IPS DF 19.7 (cell line): Measurements from ENCODE around the gene ZC3H12D.
"Not testable (repeated sequence)": the region's sequence is repeated elsewhere in the genome, so short reads cannot be mapped to it uniquely, and the experiment has no call there.

Source experiments
- DNase-seq: peaks from one replicate; pipeline ENCODE4 v3.0.0-alpha.2; 2013; ENCODE audit warnings: low read depth, low spot score

ZC3H12D gene

GRCh38 chr6:149483849-149484655 lies 762 bp downstream of the ZC3H12D start:
- no peak for DNase-seq

DNA sequence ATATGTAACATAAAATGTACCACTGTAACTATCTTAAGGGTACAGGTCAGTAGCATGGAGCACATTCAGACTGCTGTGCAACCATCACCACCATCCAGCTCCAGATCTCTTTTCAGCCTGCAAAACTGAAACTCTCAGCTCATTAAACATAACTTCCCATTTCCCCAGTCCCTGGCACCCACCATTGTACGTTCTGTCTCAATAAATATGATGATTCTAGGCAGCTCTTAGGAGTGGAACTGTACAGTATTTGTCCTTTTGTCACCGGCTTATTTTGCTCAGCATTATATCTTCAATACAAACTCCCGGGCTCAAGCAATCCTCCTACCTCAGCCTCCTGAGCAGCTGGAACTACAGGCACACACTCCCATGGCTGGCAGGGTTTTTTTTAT lies 1.5 kb downstream of the ZC3H12D start:
- no peak for DNase-seq

DNA sequence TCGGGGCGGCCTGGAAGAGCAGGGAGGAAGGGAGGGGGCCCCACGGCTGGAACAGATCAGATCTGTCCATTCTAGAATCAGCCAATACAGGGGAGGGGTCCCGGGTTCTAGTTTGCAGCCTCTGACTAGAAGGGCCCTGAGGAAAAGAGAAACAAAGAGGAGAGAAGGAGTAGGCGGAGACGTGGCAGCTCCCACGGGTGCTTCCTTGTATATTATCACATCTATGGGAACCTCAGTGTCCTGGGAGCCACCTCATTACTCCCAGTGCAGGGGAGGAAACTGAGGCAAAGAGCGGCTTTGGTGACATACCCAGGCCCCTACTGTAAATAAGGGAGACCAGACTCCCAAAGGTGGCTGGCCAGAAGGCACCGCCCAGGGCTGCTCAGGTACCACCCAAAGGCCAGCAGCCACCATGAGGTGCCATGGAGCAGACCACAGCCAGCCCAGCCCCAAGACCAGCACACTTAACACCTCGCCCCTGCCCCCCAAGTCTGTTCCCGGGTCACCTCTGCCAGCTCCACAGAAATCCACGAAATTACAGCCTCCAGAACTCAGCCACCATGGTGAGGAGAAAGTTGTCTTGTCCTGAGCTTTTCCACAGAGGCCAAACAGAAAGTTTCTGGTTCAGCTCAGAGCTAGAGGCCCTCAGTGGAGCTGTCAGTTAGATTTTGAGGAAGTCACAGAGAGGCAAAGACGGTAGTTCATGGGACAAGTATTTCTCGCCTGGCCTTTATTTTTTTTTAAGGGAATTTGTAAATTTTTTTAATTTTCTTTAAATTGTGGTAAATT lies 2.1 kb downstream of the ZC3H12D start:
- DNase-seq, result no peak

DNA sequence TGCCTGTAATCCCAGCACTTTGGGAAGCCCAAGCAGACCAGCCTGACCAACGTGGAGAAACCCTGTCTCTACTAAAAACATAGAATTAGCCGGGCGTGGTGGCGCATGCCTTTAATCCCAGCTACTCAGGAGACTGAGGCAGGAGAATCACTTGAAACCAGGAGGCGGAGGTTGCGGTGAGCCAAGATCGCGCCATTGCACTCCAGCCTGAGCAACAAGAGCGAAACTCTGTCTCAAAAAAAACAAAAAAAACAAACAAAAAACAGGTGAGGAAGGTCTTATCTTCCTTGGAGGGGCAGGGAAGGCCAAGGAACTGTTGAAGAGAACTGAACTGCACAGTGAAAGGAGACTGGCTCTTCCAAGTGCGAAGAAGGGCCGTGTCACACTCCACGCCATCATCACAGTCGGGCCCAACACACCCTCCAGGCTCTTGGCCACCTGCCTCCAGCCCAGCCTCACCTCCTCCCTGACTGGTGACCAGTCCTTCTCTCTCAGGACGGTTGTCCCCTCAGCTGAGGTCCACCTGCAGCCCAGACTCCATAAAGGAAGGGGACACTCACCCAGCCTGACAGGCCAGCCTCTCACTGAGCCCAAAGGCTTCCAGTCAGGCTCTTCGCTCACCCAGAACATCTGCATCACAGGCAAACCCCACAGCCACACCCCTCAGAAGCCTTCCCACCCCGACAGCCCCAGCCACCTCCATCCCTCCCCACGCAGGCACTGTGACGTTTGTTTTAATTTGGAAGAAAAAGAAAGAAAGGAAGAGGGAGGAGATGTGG lies 4.1 kb downstream of the ZC3H12D start:
- DNase-seq, result no peak

GRCh38 chr6:149478631-149479314 lies 6.0 kb downstream of the ZC3H12D start:
- DNase-seq, result no peak

DNA sequence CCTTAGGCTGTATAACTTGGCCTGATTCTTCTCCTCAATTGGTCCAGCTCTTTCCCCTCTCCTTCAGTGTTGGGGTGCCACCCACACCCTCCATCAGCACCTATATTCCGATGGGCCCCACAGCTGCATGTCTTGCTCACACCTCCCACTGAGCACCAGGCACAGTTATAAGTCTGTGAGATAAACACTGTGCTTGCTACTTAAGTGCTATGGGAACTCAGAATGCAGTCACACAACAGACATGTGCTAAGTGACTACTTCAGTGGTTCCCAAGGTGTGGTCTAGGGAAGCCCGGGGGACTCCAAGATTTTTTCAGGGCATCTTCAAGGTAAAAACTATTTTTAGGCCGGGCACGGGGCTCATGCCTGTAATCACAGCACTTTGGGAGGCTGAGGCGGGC lies 7.3 kb downstream of the ZC3H12D start:
- no peak for DNase-seq

DNA sequence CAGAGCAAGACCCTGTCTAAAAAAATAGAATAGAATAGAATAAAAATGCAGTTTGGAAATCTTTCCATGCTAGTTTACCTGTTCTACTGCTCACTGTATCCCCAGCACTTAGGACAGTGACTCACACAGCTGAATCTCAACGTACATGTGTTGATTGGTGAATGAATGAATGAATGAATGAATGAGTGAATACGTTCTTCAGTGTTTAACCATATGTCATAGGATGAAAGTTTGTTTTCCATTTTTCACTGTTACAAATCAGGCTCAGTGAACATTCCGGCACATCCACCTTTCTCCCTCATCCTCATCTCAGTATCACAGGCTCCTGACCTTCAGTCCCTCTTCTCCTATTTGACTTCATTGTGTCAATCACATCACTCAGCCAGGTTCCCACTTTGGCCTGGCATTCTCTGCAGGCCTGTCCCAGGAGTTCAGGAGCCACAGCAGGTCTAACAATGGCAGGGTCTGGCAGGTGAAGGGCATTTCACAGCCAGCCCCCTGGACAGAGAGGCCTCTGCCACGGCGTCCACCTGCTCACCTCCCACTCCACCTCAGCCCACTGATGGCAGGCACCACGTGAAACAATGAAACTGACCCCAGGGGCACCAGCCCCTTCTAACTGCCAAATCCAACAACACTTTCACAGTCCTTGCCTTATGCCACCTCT lies 7.9 kb downstream of the ZC3H12D start:
- no peak for DNase-seq

- no peak for DNase-seq
Observed at GRCh38 chr6:149474108-149474935, 10.5 kb downstream of the ZC3H12D start.

DNA sequence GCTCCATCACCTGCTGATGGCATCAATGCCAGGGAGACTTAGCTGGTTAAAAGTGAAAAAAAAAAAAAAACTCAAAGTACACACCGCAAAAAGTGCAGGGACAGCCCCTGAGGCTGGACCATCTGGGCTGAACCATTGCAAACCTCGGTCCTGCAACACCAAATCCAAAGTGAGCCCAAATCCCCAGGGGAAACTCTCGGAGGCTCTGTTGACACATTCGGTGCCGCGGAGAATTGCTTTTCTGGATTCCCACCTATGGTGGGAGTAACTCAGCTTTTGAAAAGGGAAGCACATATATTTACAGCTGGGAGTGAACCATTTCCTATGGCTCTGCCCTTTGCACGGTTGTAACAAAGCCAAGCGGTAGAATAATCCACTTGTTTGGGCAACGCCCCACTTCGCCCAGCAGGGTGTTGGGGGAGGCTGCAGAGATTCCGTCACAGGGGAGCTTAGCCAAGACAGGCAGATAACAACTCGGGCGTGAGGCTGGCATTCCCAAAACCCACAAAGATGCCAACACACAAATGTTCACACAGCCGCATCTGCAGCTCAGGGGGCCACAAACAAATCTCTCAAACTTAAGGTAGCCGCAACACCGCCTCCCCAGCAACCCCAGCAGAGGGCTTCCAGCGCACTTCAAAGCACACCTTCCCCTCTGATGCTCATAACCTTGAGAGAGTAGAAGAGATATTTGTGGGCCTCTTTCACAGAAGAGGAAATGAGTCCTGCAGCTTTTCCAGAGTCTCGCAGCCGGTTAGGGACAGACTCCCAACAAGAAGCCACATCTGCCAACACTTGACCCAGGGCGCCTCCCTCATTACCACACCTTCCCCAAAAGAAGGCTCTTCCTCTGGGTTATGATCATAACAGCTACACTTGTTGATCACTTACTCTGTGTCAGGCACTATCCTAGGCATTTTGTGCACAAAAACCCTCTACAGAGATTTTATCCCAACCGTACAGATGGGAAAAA lies 11.4 kb downstream of the ZC3H12D start:
- no peak for DNase-seq

GRCh38 chr6:149472241-149472640 lies 12.6 kb downstream of the ZC3H12D start:
- DNase-seq, result no peak

DNA sequence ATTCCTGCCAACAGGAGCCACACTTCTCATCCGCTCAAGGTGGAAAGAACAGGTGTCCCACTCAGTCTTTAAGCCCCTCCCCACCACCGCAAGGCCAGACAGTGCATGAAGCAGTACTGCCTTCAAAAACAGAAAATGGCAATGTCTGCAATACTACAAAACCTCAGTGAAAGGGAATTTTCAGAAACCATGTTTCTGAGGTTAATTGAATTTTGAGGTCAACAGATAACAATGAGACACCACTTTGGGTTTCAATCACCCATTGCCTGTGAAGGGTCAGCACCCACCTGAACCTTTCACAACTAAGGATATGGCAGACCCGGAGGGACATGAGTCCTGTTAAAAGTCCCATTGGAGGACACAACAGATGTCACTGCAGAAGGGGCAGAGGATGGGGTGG lies 13.0 kb downstream of the ZC3H12D start:
- DNase-seq, result no peak

DNA sequence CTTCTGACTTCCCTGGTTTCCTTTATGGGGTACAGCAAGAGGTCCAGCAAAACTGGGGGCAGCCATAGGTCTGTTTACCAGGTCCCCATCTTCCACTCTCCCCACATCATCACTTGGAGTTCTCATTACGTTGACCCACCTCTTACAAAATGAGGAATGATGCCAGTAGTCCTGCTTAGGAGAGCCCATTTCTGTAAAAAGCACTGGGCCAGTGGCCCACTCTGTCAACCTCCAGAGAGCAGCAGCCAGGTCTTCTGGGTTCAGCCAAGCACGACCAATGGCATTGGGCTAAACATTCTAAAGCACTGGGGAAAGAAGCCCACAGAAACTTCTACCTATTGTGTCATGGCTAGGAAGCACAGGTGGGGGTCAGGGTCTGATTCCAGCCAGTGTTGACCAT lies 13.9 kb downstream of the ZC3H12D start:
- no peak for DNase-seq

DNA sequence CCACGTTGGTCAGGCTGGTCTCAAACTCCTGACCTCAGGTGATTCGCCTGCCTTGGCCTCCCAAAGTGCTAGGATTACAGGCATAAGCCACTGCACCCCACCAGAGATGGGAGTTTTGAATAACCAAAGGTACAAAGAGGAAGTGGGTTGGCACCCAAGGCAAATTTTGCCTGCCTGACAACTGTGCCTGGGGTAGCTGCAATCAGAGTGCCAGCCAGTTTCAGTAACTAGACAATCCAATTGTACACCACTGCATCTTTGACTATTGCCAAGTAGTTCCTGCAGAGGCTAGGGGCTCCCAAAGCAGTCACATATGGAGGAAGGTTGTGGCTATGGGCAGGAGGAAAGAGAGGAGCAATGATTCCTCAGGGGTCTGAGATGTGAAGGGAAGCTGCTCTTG lies 16.6 kb downstream of the ZC3H12D start:
- DNase-seq, result no peak

GRCh38 chr6:149467265-149467664 lies 17.5 kb downstream of the ZC3H12D start:
- no peak for DNase-seq

DNA sequence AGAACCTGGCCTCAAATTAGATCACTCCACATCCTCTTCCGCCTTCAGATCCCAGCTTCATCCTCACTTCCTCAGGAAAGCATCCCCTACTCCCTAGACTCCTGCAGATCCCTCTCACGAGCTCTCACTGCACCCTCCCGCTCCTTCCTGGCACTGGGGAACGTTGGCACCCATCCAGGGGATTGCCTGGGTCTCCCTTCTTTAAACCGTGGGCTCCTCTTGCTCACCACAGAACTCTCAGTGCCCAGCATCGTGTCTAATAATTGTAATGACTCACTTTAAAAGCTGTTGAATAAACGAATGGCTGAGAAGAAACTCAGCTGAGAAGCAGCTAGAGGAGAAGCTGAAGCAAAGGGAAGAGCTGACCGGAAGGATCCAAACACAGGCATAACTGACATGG lies 20.4 kb downstream of the ZC3H12D start:
- no peak for DNase-seq

DNA sequence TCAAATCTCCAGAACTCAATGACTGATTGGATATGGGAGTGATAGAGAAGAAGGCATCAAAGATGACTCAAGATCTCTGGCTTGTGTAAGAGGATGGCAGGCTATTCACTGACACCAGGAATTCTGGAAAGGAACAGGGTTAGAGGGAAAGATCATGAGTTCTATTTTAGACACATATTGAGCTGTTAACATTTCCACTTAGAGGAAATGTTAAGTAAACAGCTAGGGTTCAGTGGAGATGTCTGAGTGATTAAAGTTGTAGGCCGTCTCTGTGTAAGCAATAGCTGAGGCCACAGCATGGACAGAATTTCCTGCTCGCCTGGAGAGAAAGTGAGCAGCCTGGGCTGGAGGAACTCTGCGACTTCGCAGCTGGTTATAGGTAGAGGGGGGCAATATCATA lies 21.0 kb downstream of the ZC3H12D start:
- DNase-seq, result no peak

DNA sequence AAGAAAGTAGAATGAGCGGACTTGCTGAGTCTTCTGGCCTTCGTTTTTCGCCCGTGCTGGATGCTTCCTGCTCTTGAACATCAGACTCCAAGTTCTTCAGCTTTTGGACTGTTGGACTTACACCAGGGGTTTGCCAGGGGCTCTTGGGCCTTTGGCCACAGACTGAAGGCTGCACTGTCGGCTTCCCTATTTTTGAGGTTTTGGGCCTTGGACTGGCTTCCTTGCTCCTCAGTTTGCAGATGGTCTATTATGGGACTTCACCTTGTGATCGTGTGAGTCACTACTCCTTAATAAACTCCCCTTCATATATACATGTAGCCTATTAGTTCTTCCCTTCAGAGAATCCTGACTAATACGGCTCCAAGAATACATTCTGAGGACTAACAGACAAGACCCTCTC lies 22.1 kb downstream of the ZC3H12D start:
- DNase-seq, result not testable (repeated sequence)

DNA sequence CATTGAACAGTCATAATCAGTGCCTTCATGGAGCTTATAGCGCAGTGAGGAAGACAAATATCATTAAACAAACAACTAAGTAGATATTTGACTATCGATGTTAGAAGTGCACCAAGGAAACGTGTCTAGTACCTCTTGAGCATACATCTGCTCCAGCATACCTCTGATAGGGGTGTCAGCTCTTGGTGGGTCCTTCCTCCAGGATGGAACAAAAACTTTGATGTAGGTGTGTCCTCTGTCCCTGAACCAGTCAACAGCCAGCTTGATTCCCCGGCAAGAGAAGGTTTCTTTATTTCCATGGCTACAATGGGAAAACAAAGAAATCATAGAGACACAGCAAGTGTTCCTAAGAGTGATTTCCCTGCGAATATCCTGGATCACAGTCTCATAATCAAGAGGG lies 23.1 kb downstream of the ZC3H12D start:
- DNase-seq, result no peak

GRCh38 chr6:149460249-149460648 lies 24.6 kb downstream of the ZC3H12D start:
- DNase-seq, result not testable (repeated sequence)
